OCI-LY7 (cell line): Measurements from ENCODE around the gene POLR2E. TPM values are rescaled to one million over a fixed set of nuclear protein-coding genes. Genes with fewer than 3 reads are reported as not detected.

Experiments used
- BruUV-seq: library from RNA; stranded (reverse); fragments of 400-500 nt; replicated peaks from 2 replicates; lab custom pipeline; 2021; lab: Mats Ljungman, UMichigan
- CTCF ChIA-PET: fragments of 300-600 bp; sonication (Branson Sonifier 250); formaldehyde crosslinking; loops from one replicate; lab custom pipeline; 2022; ENCODE audit warnings: antibody characterized with exemption; ENCODE audit not compliant: unreplicated experiment; lab: Charles Lee
- POLR2A ChIA-PET: fragments of 300-600 bp; sonication (Branson Sonifier 250); formaldehyde crosslinking; loops from one replicate; lab custom pipeline; 2022; ENCODE audit warnings: antibody characterized with exemption; lab: Charles Lee
- DNase-seq: peaks from one replicate; pipeline ENCODE4 v3.0.0-alpha.2; 2015; ENCODE audit warnings: low spot score
- H2AFZ ChIP-seq: fragments of 200-600 bp; sonication (generic), shearing (Covaris generic); 2 replicates; pipeline ENCODE4 v1.6.1; 2014; ENCODE audit warnings: mild to moderate bottlenecking, antibody characterized with exemption, low read length, moderate library complexity
- H3K27ac ChIP-seq: fragments of 200-600 bp; sonication (generic); 2 replicates; pipeline ENCODE4 v1.5.1; 2014; ENCODE audit warnings: mixed run types, low read depth, mild to moderate bottlenecking, moderate library complexity, low read length, inconsistent platforms; ENCODE audit not compliant: poor library complexity, severe bottlenecking
- H3K36me3 ChIP-seq: fragments of 200-600 bp; sonication (generic); 2 replicates; pipeline ENCODE4 v1.6.1; 2014; ENCODE audit warnings: mild to moderate bottlenecking, antibody characterized with exemption, low read length, moderate library complexity, mixed read lengths; ENCODE audit not compliant: insufficient read depth
- H3K4me1 ChIP-seq: fragments of 200-600 bp; sonication (generic); 2 replicates; pipeline ENCODE4 v1.5.1; 2014; ENCODE audit warnings: mild to moderate bottlenecking, low read length; ENCODE audit not compliant: insufficient read depth, poor library complexity, severe bottlenecking
- H3K4me2 ChIP-seq: fragments of 200-600 bp; sonication (generic); 2 replicates; pipeline ENCODE4 v1.6.1; 2014; ENCODE audit warnings: mild to moderate bottlenecking, low read length
- H3K4me3 ChIP-seq: fragments of 200-600 bp; sonication (generic); 2 replicates; pipeline ENCODE4 v1.5.1; 2014; ENCODE audit warnings: mild to moderate bottlenecking, low read depth, low read length; ENCODE audit not compliant: poor library complexity, severe bottlenecking
- H3K79me2 ChIP-seq: fragments of 200-600 bp; sonication (generic); 2 replicates; pipeline ENCODE4 v1.6.1; 2016; ENCODE audit warnings: low read depth, mild to moderate bottlenecking, low read length, moderate library complexity, mixed read lengths; ENCODE audit not compliant: insufficient read depth
- H3K9me2 ChIP-seq: fragments of 200-600 bp; sonication (generic); 2 replicates; pipeline ENCODE4 v1.6.1; 2016; ENCODE audit warnings: mild to moderate bottlenecking, low read length, mixed read lengths; ENCODE audit not compliant: insufficient read depth
- H3K9me3 ChIP-seq: fragments of 200-600 bp; sonication (generic); 2 replicates; pipeline ENCODE4 v1.6.1; 2014; ENCODE audit warnings: mild to moderate bottlenecking, mixed run types, low read length, mixed read lengths
- H4K20me1 ChIP-seq: fragments of 200-600 bp; sonication (generic); 2 replicates; pipeline ENCODE4 v1.6.1; 2014; ENCODE audit warnings: mild to moderate bottlenecking, antibody characterized with exemption, low read length, moderate library complexity, mixed read lengths; ENCODE audit not compliant: insufficient read depth
- EZH2phosphoT487 ChIP-seq: fragments of 200-600 bp; sonication (generic); IDR thresholded peaks from 2 replicates; pipeline ENCODE4 v1.6.1; 2018; ENCODE audit warnings: low read depth, borderline replicate concordance, mild to moderate bottlenecking, mixed run types, antibody characterized with exemption, low read length, moderate library complexity, mixed read lengths
- intact Hi-C: fragments of 100-400 bp; cut with micrococcal nuclease; formaldehyde crosslinking; loops from one replicate; pipeline ENCODE4 v1.10.0; 2022; ENCODE audit not compliant: unreplicated experiment
- total RNA-seq, 2 experiments: library from RNA; depleted of rRNA in 1 of 2; stranded (reverse); fragments of >200 nt in 1 of 2; shearing (Covaris generic) in 1 of 2; gene quantifications; 2 replicates each; pipeline ENCODE4 v1.2.3, GENCODE V29; 2014 to 2022
- TF ChIP-seq, protein P1 (sequence below): fragments of 200-600 bp; sonication (generic); conservative IDR thresholded peaks from 2 replicates; pipeline ENCODE4 v1.5.1; 2014; ENCODE audit warnings: mild to moderate bottlenecking, antibody characterized with exemption, low read length, moderate library complexity, mixed read lengths

Gene POLR2E
- total RNA-seq, 2 experiments from 2014 or later: 153 to 193 TPM

DNA sequence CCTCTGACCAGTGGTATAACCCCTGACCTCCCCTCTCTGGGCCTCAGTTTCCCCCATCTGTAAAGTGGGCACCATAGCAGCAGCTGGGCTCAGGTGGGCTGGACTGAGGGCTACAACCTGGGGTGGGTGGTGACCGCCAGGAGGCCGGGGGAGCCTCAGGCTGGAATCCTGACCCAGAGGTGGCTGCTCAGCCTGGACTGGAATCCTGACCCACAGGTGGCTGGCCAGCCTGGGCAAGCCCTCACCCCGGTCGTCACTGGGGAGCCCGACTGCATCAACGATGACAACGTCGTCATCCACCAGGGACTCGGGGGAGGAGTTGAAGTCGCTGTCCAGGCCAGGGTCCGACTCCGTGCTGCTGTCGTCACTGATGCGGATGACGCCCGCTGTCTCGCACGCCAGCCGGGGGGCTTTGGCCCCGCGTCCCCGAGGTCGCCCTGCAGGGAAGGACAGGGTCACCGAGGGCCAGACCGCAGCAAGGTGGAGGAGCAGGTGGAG is 18.9 kb upstream of the POLR2E start:
- no peaks in the 10 kb centered on the region for H3K79me2 ChIP-seq
- TF ChIP-seq, protein P1, sequence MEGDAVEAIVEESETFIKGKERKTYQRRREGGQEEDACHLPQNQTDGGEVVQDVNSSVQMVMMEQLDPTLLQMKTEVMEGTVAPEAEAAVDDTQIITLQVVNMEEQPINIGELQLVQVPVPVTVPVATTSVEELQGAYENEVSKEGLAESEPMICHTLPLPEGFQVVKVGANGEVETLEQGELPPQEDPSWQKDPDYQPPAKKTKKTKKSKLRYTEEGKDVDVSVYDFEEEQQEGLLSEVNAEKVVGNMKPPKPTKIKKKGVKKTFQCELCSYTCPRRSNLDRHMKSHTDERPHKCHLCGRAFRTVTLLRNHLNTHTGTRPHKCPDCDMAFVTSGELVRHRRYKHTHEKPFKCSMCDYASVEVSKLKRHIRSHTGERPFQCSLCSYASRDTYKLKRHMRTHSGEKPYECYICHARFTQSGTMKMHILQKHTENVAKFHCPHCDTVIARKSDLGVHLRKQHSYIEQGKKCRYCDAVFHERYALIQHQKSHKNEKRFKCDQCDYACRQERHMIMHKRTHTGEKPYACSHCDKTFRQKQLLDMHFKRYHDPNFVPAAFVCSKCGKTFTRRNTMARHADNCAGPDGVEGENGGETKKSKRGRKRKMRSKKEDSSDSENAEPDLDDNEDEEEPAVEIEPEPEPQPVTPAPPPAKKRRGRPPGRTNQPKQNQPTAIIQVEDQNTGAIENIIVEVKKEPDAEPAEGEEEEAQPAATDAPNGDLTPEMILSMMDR: no peak
- no peak for TF ChIP-seq EZH2phosphoT487
- peaks cover 4% of the 10 kb centered on the region for H3K4me1 ChIP-seq
- intact Hi-C loops: loop anchor here (5.0 kb wide), 1 partner anchor 78 kb away; no protein-coding TSS in a partner anchor
- H3K4me3 ChIP-seq: no peak overlapping the region
- DNase-seq: no peak
- BruUV-seq: no TSS peak
- CTCF ChIA-PET: interaction anchor here (0.6 to 1.0 kb wide), 6 partner anchors 9 to 78 kb away, joined by 5 to 13 read pairs (median 10); no protein-coding TSS in a partner anchor
- H2AFZ ChIP-seq: no peak overlapping the region
- POLR2A ChIA-PET: no interaction called here
- no peak overlapping the region for H3K27ac ChIP-seq
- H3K4me2 ChIP-seq: no peak overlapping the region
- no peaks in the 10 kb centered on the region for H3K9me3 ChIP-seq
- no peaks in the 10 kb centered on the region for H4K20me1 ChIP-seq
- H3K36me3 ChIP-seq: peaks cover 21% of the 10 kb centered on the region; the same call in 1 of the 2 replicates
- no peaks in the 10 kb centered on the region for H3K9me2 ChIP-seq

DNA sequence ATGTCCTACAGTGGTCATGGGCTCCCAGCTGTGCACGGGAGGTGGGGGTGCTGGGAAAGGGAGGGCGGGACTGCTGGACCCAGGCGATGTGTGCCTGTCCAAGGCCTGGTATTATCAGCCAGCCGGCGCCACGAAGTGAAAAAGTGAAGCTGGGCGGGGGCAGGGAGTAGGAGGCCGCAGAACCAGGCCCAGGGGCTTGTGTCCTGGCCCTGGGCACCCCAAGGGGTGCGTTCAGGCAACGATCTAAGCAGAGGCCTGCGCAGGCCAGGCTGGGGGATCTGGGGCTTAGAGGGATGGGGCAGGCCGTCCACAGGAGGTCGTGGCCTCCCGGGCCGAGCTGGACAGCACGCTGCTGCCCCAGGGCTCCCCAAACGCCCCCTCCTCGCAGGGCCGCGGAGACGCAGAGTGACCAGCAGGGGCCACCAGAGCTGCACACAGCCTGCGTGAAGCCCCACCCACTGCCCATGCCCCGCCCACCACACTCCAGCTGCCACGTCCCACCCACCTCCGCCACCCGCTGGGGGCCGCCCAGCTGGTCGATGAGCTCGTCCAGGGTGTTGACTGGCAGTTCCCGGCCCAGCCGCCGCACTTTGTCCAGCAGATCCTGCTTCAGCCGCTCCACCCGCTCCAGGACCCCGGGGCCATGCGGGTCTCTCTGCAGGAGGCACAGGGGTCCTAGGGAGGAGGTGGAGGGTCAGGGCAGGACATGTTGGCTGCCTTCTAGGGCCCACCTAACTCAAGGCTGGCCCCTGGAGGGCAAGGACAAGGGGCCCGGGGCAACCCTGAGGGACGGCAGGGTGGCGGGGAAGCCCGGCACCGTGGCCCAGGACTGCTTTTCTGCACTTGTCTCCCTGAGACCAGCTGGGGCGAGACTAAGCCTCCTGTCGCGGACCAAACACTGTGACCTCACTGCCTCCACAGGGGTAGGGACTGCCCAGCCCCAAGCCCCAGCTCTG is 18.1 kb upstream of the POLR2E start:
- Histone ChIP-seq H4K20me1 (no peaks in the 10 kb centered on the region), H3K4me3 (no peak overlapping the region), H3K4me2 (no peak overlapping the region), H3K27ac (no peak overlapping the region), H3K9me2 (no peaks in the 10 kb centered on the region), H3K79me2 (no peaks in the 10 kb centered on the region), H2AFZ (no peak overlapping the region), H3K36me3 (peaks cover 25% of the 10 kb centered on the region; the same call in 1 of the 2 replicates), H3K9me3 (no peaks in the 10 kb centered on the region), H3K4me1 (peaks cover 4% of the 10 kb centered on the region)
- DNase-seq: peak; percentile 86
- intact Hi-C loops: loop anchor here (5.0 kb wide), 1 partner anchor 79 kb away; no protein-coding TSS in a partner anchor
- BruUV-seq: no TSS peak
- ChIA-PET CTCF (interaction anchor here (0.6 to 1.0 kb wide), 8 partner anchors 9 to 79 kb away, joined by 5 to 13 read pairs (median 10); no protein-coding TSS in a partner anchor), POLR2A (interaction anchor here (0.6 kb wide), 3 partner anchors 52 to 90 kb away, joined by 3 to 4 read pairs (median 4); no protein-coding TSS in a partner anchor)
- TF ChIP-seq, protein P1: peak; percentile 80
- TF ChIP-seq EZH2phosphoT487: no peak
